Fibroblast of skin of right quadriceps (primary cell): ENCODE data around the gene COL28A1.
"Not testable (repeated sequence)": the region's sequence is repeated elsewhere in the genome, so short reads cannot be mapped to it uniquely, and the experiment has no call there.

Experiments used
- DNase-seq: peaks from one replicate; pipeline ENCODE4 v3.0.0-alpha.2; 2013

Gene COL28A1

GRCh38 chr7:7535691-7536090 is at the start of gene COL28A1:
Gene COL28A1, minus strand, starts transcription at chr7:7535873. Its CDS starts 2,998 bp downstream, at chr7:7532875.
- no peak for DNase-seq

- no peak for DNase-seq
These were observed 49.0 kb upstream of the COL28A1 start for GRCh38 chr7:7584653-7585052.

- DNase-seq = no peak
These were observed 48.1 kb upstream of the COL28A1 start for GRCh38 chr7:7583731-7584130.

- no peak for DNase-seq
These were observed 46.9 kb upstream of the COL28A1 start for GRCh38 chr7:7582596-7582995.

GRCh38 chr7:7581531-7582179 is 46.0 kb upstream of the COL28A1 start:
- no peak for DNase-seq

GRCh38 chr7:7579638-7580037 is 44.0 kb upstream of the COL28A1 start:
- DNase-seq = no peak

GRCh38 chr7:7577888-7578287 is 42.2 kb upstream of the COL28A1 start:
- no peak for DNase-seq

GRCh38 chr7:7576344-7576743 is 40.7 kb upstream of the COL28A1 start:
- no peak for DNase-seq

GRCh38 chr7:7573701-7574100 is 38.0 kb upstream of the COL28A1 start:
- DNase-seq = no peak

GRCh38 chr7:7570584-7570983 is 34.9 kb upstream of the COL28A1 start:
- DNase-seq = no peak

GRCh38 chr7:7569615-7570014 is 33.9 kb upstream of the COL28A1 start:
- DNase-seq = no peak

- DNase-seq = no peak
These were observed 33.4 kb upstream of the COL28A1 start for GRCh38 chr7:7569081-7569527.

GRCh38 chr7:7568553-7568952 is 32.9 kb upstream of the COL28A1 start:
- DNase-seq = no peak

GRCh38 chr7:7567898-7568531 is 32.3 kb upstream of the COL28A1 start:
- no peak for DNase-seq

GRCh38 chr7:7566651-7567611 is 31.3 kb upstream of the COL28A1 start, which contains the start of gene MIOS:
Gene MIOS, plus strand, starts transcription at chr7:7566884. Its CDS starts 5,592 bp downstream, at chr7:7572476.
- DNase-seq = peak; percentile 59

GRCh38 chr7:7565746-7566650 is 30.3 kb upstream of the COL28A1 start:
- no peak for DNase-seq

- no peak for DNase-seq
These were observed 29.5 kb upstream of the COL28A1 start for GRCh38 chr7:7565018-7565680.

- DNase-seq = peak; percentile 90
These were observed 28.7 kb upstream of the COL28A1 start for GRCh38 chr7:7564323-7564780.

GRCh38 chr7:7563813-7564212 is 28.1 kb upstream of the COL28A1 start:
- DNase-seq = no peak

GRCh38 chr7:7563269-7563668 is 27.6 kb upstream of the COL28A1 start:
- DNase-seq = no peak

- peak; percentile 65 for DNase-seq
These were observed 27.1 kb upstream of the COL28A1 start for GRCh38 chr7:7562736-7563135.

GRCh38 chr7:7561591-7561990 is 25.9 kb upstream of the COL28A1 start:
- DNase-seq = not testable (repeated sequence)
